SJCRH30 (cell line): ENCODE data around the gene TMX3. TPM values are rescaled to one million over a fixed set of nuclear protein-coding genes. Genes with fewer than 3 reads are reported as not detected.

Experiments used
- DNase-seq, 2 experiments: peaks; one replicate each; pipeline ENCODE4 v3.0.0-alpha.2; 2015 to 2020
- H3K27ac ChIP-seq: fragments of 250-450 bp; sonication (Bioruptor Pico); 2 replicates; pipeline ENCODE4 v1.5.1; 2020; ENCODE audit warnings: mild to moderate bottlenecking, moderate library complexity
- H3K27me3 ChIP-seq: fragments of 250-450 bp; sonication (Bioruptor Pico); 2 replicates; pipeline ENCODE4 v1.5.1; 2020; ENCODE audit warnings: mild to moderate bottlenecking, moderate library complexity
- H3K36me3 ChIP-seq: fragments of 250-450 bp; sonication (Bioruptor Pico); 2 replicates; pipeline ENCODE4 v1.5.1; 2020; ENCODE audit warnings: mild to moderate bottlenecking, moderate library complexity
- H3K4me1 ChIP-seq: fragments of 250-450 bp; sonication (Bioruptor Pico); 2 replicates; pipeline ENCODE4 v1.5.1; 2020; ENCODE audit warnings: mild to moderate bottlenecking, moderate library complexity
- H3K4me3 ChIP-seq: fragments of 250-450 bp; sonication (Bioruptor Pico); 2 replicates; pipeline ENCODE4 v1.5.1; 2020; ENCODE audit warnings: mild to moderate bottlenecking, moderate library complexity
- H3K9me3 ChIP-seq: fragments of 250-450 bp; sonication (Bioruptor Pico); replicated peaks from 2 replicates; pipeline ENCODE4 v1.5.1; 2020; ENCODE audit warnings: mild to moderate bottlenecking, moderate library complexity
- total RNA-seq: library from RNA; depleted of rRNA; stranded (reverse); fragments of >200 nt; shearing (Covaris generic); gene quantifications from 2 replicates; pipeline ENCODE4 v1.2.3, GENCODE V29; 2014; rRNA removed

Gene TMX3
- total RNA-seq, 1 experiment from 2014 or later = 43.6 TPM

DNA sequence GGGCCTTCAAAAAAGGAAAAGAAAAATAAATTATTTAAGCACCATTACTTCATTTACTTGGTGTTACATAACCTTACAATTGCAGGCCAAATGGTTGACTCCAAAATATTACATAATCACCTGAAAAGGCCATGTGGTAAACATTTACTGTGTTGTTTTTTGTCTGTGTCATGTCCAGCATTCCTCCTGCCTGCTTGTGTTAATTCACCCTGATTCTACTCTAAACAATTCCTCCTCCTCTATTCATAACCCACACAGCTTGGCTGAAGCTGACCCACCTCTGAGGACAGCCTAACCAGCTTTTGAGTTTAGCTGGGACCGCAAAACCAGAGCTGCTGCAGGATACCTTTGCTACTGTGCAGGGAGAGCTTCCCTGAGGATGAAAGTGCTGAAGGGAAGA lies 35.4 kb downstream of the TMX3 start:
- Histone ChIP-seq H3K36me3 (peaks cover 33% of the 10 kb centered on the region), H3K4me1 (no peaks in the 10 kb centered on the region), H3K27me3 (no peaks in the 10 kb centered on the region), H3K4me3 (no peak overlapping the region), H3K27ac (no peak overlapping the region), H3K9me3 (no peaks in the 10 kb centered on the region)
- DNase-seq = no peak

- Histone ChIP-seq H3K4me3 (no peak overlapping the region), H3K27me3 (no peaks in the 10 kb centered on the region), H3K9me3 (no peaks in the 10 kb centered on the region), H3K4me1 (no peaks in the 10 kb centered on the region), H3K36me3 (peaks cover 19% of the 10 kb centered on the region), H3K27ac (no peak overlapping the region)
- peak in 1 of 2 experiments; percentile 26 for DNase-seq
Measured at GRCh38 chr18:68676913-68677312, 38.0 kb downstream of the TMX3 start.

DNA sequence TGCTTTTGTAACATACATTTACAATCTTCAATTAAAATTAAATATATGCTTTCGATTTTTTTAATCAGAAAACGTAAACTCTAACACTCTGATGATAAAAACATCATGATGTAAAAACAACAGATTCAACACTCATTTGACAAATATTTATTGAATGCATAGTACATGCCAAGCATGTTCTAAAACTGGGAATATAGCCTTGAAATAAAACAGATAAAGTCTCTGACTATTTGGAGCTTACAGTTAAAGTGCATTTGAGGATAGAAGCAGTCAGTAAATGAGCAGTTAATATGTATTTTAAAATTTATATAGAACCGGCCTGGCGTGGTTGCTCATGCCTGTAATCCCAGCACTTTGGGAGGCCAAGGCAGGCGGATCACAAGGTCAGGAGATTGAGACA lies 47.8 kb downstream of the TMX3 start:
- H3K9me3 ChIP-seq = no peaks in the 10 kb centered on the region
- no peak for DNase-seq

GRCh38 chr18:68666381-68666780 lies 48.5 kb downstream of the TMX3 start:
- Histone ChIP-seq H3K9me3 (no peaks in the 10 kb centered on the region), H3K4me1 (no peaks in the 10 kb centered on the region), H3K27me3 (no peaks in the 10 kb centered on the region), H3K36me3 (no peaks in the 10 kb centered on the region), H3K27ac (no peak overlapping the region), H3K4me3 (no peak overlapping the region)
- DNase-seq = no peak

More for the DNA sequence above, 47.8 kb downstream of the TMX3 start:
- Histone ChIP-seq H3K36me3 (no peaks in the 10 kb centered on the region), H3K27me3 (no peaks in the 10 kb centered on the region), H3K4me3 (no peak overlapping the region), H3K4me1 (no peaks in the 10 kb centered on the region), H3K27ac (no peak overlapping the region)

DNA sequence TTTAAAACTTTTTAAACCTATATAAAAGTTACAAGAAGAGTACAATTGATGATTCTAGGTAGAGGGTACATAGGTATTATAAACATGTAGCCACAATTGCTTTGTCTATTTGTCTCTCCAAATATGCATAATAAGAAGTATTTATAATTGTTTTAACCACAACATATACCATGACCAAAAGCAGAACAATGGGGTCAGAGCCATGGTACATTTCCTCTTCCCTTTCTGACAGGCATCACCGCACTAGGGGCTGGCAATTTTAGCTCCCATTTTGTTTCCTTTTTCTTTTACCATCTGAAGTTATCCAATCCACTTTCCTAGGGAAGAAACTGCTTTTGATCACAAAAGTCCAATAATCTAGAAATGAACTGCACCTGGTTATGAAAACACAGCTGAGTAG lies 49.3 kb downstream of the TMX3 start:
- no peak for DNase-seq
- Histone ChIP-seq H3K27me3 (no peaks in the 10 kb centered on the region), H3K4me3 (no peak overlapping the region), H3K27ac (no peak overlapping the region), H3K4me1 (no peaks in the 10 kb centered on the region), H3K36me3 (no peaks in the 10 kb centered on the region), H3K9me3 (no peaks in the 10 kb centered on the region)

- DNase-seq = peak in 1 of 2 experiments; percentile 11
- Histone ChIP-seq H3K4me1 (peaks cover 8% of the 10 kb centered on the region), H3K27me3 (no peaks in the 10 kb centered on the region), H3K36me3 (no peaks in the 10 kb centered on the region), H3K9me3 (no peaks in the 10 kb centered on the region), H3K27ac (no peak overlapping the region), H3K4me3 (no peak overlapping the region)
Measured at GRCh38 chr18:68662754-68663153, 52.2 kb downstream of the TMX3 start.

DNA sequence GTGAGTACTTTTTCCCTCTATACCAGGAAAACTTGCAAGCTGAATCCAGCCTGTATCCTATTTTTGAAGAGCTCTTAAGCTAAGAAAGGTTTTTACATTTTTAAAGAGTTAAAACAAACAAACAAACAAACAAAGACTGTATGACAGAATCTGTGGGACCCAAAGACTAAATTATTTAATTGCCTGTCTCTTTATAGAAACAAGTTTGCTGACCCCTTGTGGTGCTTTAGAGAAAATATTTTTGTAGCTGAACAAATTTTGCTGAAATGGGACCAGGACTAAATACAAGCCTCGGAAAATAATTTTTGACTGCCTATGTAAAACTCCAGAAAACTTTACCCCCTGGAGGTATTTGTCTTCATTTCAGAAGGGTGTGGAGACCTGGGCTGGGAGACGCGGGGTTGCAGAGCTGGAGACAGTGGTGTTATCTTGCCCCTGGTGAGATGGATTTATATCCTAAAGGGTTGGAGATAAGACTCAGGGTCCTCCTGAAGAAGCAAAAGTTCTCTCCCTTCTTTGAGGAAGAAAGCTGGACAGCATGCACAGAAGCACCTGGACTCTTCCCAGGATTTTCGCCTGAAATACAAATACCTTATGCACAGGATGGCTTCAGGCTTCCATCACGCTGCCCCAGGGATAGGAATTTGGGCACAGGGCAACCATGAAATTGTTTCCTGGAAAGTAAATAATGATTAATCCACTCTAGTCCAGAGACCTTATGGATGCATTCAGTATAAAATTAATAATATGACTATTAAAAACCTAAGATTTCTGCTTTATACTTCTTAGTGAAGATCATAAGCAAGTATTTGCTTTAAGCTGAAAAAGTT lies 54.3 kb downstream of the TMX3 start:
- Histone ChIP-seq H3K27ac (peak overlapping the region; percentile 17; the same call in 1 of the 2 replicates), H3K9me3 (no peaks in the 10 kb centered on the region), H3K27me3 (no peaks in the 10 kb centered on the region), H3K4me3 (no peak overlapping the region), H3K4me1 (peaks cover 8% of the 10 kb centered on the region), H3K36me3 (no peaks in the 10 kb centered on the region)
- peak in 1 of 2 experiments; percentile 66 for DNase-seq

DNA sequence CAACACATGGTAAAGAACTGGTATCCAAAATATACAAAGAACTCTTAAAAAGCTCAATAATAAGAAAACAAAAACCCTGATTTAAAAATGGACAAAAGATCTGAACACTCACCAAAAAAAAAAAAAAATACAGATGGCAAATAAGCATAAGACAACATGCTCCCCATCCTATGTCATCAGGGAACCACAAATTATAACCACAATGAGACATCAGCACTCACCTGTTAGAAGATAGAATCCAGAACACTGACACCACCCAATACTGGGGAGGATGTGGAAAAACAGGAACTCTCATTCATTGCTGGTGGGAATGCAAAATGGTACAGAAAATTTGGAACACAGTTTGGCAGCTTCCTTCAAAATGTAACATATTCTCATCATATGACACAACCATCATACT lies 66.7 kb downstream of the TMX3 start:
- DNase-seq = no peak
- no peak overlapping the region for H3K27ac ChIP-seq

GRCh38 chr18:68642003-68642402 lies 72.9 kb downstream of the TMX3 start:
- Histone ChIP-seq H3K4me1 (0 out of 2 replicates have a peak, but pooled peaks cover 5% of the 10 kb centered on the region), H3K36me3 (no peaks in the 10 kb centered on the region), H3K4me3 (no peak overlapping the region), H3K27me3 (no peaks in the 10 kb centered on the region), H3K27ac (no peak overlapping the region), H3K9me3 (no peaks in the 10 kb centered on the region)
- DNase-seq = no peak

More for the DNA sequence above, 66.7 kb downstream of the TMX3 start:
- H3K4me3 ChIP-seq = no peak overlapping the region
- no peaks in the 10 kb centered on the region for H3K9me3 ChIP-seq
- no peaks in the 10 kb centered on the region for H3K36me3 ChIP-seq
- H3K27me3 ChIP-seq = no peaks in the 10 kb centered on the region
- no peaks in the 10 kb centered on the region for H3K4me1 ChIP-seq

- H3K9me3 ChIP-seq = no peaks in the 10 kb centered on the region
- 0 out of 2 replicates have a peak, but pooled peaks cover 5% of the 10 kb centered on the region for H3K4me1 ChIP-seq
- no peak overlapping the region for H3K4me3 ChIP-seq
- no peaks in the 10 kb centered on the region for H3K27me3 ChIP-seq
- no peak overlapping the region for H3K27ac ChIP-seq
- H3K36me3 ChIP-seq = no peaks in the 10 kb centered on the region
- no peak for DNase-seq
Measured at GRCh38 chr18:68640861-68641260, 74.0 kb downstream of the TMX3 start.

DNA sequence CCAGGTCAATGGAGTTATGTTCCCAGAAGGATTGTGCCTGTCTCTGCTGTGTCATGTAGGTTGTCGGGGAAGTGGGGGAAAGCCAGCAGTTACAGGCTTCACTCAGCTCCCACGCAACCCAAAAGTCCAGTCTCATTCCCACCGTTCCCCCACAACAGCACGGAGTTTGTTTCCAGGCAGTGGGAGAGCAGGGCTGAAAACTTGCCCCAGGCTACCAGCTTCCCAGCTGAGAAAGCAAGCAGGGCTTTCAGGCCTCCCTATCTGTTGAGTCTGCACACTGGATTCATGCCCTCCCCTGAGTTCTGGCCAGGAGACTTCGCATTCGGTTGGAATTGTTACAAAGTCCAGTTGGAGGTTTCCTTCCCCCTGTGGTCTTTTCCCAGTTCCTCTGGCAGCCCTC lies 76.3 kb downstream of the TMX3 start:
- H3K27me3 ChIP-seq = no peaks in the 10 kb centered on the region
- H3K27ac ChIP-seq = no peak overlapping the region
- H3K4me3 ChIP-seq = no peak overlapping the region
- H3K4me1 ChIP-seq = 0 out of 2 replicates have a peak, but pooled peaks cover 5% of the 10 kb centered on the region
- no peak for DNase-seq
- no peaks in the 10 kb centered on the region for H3K36me3 ChIP-seq
- H3K9me3 ChIP-seq = no peaks in the 10 kb centered on the region

GRCh38 chr18:68627812-68628211 lies 87.1 kb downstream of the TMX3 start:
- Histone ChIP-seq H3K4me1 (no peaks in the 10 kb centered on the region), H3K27ac (no peak overlapping the region), H3K4me3 (no peak overlapping the region), H3K9me3 (no peaks in the 10 kb centered on the region), H3K27me3 (no peaks in the 10 kb centered on the region), H3K36me3 (no peaks in the 10 kb centered on the region)
- DNase-seq = no peak

Other genes with a start within 250 kb of the TMX3 start
- 0.51 and 0.91 TPM in 2 replicates for gene CCDC102B, start 83.0 kb upstream of the TMX3 start, total RNA-seq